HUES64 (cell line): Measurements from ENCODE around the gene RPL10A.

Experiments
- H3K27ac ChIP-seq: 2 replicates; pipeline ENCODE4 v1.7.0; 2013; ENCODE audit warnings: low read depth, low read length, inconsistent platforms
- H3K27me3 ChIP-seq: 2 replicates; pipeline ENCODE4 v1.6.1; 2013; ENCODE audit warnings: mild to moderate bottlenecking, low read length; ENCODE audit not compliant: insufficient read depth
- H3K36me3 ChIP-seq: 2 replicates; pipeline ENCODE4 v1.6.1; 2013; ENCODE audit warnings: mild to moderate bottlenecking, low read length; ENCODE audit not compliant: insufficient read depth
- H3K4me1 ChIP-seq: 2 replicates; pipeline ENCODE4 v1.6.1; 2013; ENCODE audit warnings: mild to moderate bottlenecking, low read length, moderate library complexity; ENCODE audit not compliant: insufficient read depth
- H3K4me3 ChIP-seq: 2 replicates; pipeline ENCODE4 v1.5.1; 2013; ENCODE audit warnings: mild to moderate bottlenecking, low read length, moderate library complexity
- H3K9ac ChIP-seq: 2 replicates; pipeline ENCODE4 v1.6.1; 2013; ENCODE audit warnings: mild to moderate bottlenecking, low read depth, low read length
- H3K9me3 ChIP-seq: 2 replicates; pipeline ENCODE4 v1.6.1; 2013; ENCODE audit warnings: low read depth, low read length; ENCODE audit not compliant: insufficient read depth
- WGBS: fragments of 150-250, 120-280 bp; methylation state at CpG from one replicate; pipeline ENCODE4 v1.1.7; 2013; ENCODE audit warnings: missing lambda C conversion rate; 5-methylcytosine and 5-hydroxymethylcytosine counted together

The RPL10A gene

DNA sequence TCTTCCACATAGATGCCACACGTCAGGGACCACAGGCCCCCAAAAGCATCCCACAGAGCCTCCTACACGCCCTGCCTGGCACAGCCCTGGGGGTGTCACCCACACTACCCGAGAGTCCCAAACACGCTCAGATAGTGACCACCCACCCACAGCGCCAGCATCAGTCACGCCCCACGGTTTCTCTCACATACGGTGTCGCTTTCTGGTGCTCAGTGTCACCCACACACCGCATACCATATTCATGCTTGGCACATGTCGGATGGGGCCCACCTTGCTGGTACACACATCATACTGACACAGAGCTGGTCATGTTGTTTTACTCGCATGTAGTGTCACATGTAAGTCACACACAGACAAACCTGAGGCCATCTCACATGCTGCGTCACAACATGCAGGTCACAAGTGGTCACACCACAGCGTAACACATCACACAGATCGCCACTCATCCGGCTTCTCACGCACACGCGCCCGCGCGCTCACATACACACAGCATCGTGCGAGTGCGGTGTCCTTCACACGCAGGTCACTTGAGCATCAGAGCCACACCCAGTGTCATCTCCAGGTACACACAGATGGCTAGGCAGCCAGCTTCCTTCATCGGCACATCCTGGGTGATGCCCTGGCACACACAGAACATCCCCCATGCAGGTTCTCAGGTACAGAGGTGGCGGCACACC is 25.2 kb downstream of the RPL10A start:
- H3K9ac ChIP-seq: no peak overlapping the region
- H3K4me3 ChIP-seq: no peak overlapping the region
- H3K4me1 ChIP-seq: peaks cover 55% of the 10 kb centered on the region
- WGBS: 89% methylated on average over 28 of the region's 28 CpGs
- H3K9me3 ChIP-seq: no peaks in the 10 kb centered on the region
- H3K27ac ChIP-seq: no peak overlapping the region
- peaks cover 3% of the 10 kb centered on the region; the same call in 1 of the 2 replicates for H3K27me3 ChIP-seq
- H3K36me3 ChIP-seq: no peaks in the 10 kb centered on the region

DNA sequence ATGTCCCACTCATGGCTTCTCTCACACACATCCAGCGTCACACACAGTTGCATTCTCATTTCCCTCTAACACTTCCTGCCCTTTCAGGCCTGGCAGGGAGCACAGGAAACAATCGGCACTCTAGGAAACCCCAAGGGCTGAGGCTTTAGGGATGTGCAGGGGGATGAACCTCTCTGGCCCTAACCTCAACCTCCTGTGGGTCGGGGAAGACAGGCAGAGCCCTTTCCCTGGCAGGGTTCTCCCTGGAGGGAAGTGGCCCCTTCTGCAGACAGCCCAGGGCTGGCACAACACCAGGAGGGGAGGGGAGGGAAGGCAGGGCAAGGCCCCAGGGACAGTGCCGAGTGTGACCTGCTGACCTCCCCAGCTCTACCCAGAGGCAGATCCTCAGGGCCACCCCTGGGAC is 26.0 kb downstream of the RPL10A start:
- Histone ChIP-seq H3K36me3 (no peaks in the 10 kb centered on the region), H3K9ac (no peak overlapping the region), H3K4me3 (no peak overlapping the region), H3K4me1 (peaks cover 61% of the 10 kb centered on the region), H3K27me3 (peaks cover 8% of the 10 kb centered on the region), H3K9me3 (no peaks in the 10 kb centered on the region), H3K27ac (no peak overlapping the region)
- WGBS: 36% methylated on average over 4 of the region's 4 CpGs

DNA sequence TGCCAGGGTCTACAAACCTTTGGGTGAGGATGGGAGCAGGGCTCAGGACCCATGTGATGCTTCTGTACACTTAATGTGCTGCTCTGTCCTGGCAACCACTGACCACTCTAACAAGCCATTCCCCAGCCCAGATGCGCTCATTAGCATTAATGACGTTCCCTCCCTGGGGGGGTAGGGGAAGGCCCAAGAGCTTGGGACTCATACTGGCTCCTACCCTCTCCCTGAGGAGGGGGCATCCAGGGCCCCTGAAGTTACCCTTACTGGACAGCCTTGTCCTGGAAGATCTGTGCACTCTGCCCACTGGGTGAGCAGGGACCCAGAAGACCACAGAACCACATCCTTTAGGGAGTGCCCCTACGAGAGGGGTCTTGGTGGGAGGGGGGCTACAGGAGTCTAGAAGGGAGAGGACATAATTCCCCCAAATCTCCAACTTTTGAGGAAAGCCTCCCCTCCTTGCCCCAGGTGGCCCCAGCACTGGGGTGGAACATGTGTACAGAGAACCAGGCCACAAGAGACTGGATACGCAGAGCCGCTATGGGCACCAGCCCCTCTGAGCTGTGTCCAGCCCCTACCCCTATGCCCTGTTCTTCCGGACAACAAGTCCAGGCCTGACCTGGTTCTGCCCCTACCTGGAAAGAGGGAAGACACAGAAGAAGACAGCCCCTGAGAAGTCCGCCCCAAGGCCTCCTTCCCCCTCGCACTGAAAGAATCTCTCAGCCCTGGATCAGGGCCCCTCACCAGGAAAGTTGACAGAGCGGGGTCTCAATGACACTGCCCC is 27.2 kb downstream of the RPL10A start:
- peaks cover 55% of the 10 kb centered on the region for H3K4me1 ChIP-seq
- H3K27me3 ChIP-seq: peaks cover 8% of the 10 kb centered on the region
- H3K9ac ChIP-seq: no peak overlapping the region
- H3K36me3 ChIP-seq: no peaks in the 10 kb centered on the region
- H3K4me3 ChIP-seq: peak overlapping the region; percentile 70
- 46% methylated on average over 8 of the region's 9 CpGs for WGBS
- H3K27ac ChIP-seq: no peak overlapping the region
- no peaks in the 10 kb centered on the region for H3K9me3 ChIP-seq

DNA sequence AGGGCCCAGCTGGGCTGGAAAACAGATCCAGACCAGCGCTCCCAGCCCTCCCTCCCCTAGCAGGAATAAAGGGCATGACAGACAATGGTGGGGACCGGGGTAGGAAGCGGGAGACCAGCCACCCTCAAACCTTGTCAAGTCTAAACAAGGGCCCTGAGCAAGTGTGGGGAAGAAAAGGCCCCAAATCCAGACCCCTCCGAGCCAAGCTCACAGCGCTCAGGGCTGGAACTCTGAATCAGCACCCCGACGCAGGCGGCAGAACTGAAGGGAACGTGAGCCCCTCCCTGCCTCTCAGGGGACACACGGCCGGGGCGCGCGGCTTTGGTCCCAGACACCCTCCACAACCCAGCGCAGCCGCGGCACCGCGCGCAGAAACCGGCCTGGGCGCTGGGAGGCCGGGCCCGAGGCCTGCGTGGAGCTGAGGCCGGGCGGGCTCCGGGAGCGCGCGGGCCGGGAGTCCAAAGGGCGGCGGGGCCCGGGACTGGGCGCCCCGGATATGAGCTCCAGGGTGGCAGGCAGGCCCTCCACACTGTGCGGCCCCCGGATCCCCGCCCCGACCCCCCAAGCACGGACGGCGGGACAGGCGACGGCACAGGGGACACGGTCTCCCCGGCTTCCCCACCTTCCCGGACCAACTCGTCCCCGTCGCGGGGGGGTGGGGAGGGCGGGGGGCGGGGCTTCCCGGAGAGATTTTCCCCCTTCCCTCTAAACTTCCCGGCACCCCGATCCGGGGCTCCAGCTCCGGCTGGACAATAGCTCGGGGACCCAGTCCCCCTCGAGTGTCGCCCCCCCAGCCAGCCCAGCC is 28.0 kb downstream of the RPL10A start:
- H3K27ac ChIP-seq: peak overlapping the region; percentile 76; the same call in 1 of the 2 replicates
- peaks cover 8% of the 10 kb centered on the region for H3K27me3 ChIP-seq
- H3K9ac ChIP-seq: peak overlapping the region; percentile 64

DNA sequence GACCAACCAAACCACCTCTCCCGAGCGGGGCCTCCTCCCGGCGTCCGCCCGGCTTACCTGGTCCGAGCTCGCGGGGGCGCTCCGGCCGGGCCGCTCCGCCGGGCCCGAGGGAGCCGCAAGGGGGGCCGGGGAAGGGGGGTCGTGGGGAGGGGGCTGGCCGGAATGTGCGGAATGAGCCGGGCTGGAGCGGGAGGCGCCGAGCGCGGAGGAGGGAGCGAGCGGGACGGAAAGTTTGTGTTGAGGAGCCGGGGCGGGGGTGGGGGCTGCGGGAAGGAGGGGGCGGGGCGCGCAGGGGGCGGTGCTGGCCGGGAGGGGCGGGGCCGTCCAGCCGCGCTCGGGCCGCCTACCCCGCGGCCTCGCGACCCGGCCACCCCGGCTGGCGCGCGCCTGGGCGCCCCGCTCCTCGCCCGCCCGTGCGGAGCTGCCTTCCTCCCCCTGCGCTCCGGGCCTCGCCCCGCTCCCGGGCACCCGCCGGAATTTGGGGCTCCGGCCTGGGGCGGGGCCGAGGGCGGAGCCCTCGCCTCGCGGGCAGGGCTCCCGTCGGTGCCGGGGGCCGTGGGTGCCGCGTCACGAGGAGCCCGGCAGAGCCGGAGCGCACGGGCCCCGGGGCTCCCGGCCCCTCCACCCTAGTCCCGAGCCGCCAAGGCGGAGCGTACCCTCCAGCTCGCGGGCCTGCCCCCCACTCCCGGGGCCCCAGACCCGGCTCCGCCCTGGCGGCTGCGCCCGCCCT is 28.8 kb downstream of the RPL10A start, which contains the start of gene TEAD3:
TSS of gene TEAD3 (minus strand) at position 239 of the 730 bp plus-strand sequence.
- Histone ChIP-seq H3K4me3 (peak within 1 kb of the TSS; percentile 74), H3K9me3 (no peaks in the 10 kb centered on the region), H3K36me3 (no peaks in the 10 kb centered on the region), H3K9ac (peak within 1 kb of the TSS; percentile 91), H3K27me3 (peaks cover 8% of the 10 kb centered on the region), H3K27ac (peak within 1 kb of the TSS; percentile 83), H3K4me1 (peaks cover 45% of the 10 kb centered on the region)
- under 1% methylated on average over 77 of the region's 98 CpGs for WGBS

More for the DNA sequence above, 28.0 kb downstream of the RPL10A start:
- peaks cover 52% of the 10 kb centered on the region for H3K4me1 ChIP-seq
- peak overlapping the region; percentile 70 for H3K4me3 ChIP-seq
- H3K9me3 ChIP-seq: no peaks in the 10 kb centered on the region
- H3K36me3 ChIP-seq: no peaks in the 10 kb centered on the region
- WGBS: 2% methylated on average over 56 of the region's 63 CpGs

DNA sequence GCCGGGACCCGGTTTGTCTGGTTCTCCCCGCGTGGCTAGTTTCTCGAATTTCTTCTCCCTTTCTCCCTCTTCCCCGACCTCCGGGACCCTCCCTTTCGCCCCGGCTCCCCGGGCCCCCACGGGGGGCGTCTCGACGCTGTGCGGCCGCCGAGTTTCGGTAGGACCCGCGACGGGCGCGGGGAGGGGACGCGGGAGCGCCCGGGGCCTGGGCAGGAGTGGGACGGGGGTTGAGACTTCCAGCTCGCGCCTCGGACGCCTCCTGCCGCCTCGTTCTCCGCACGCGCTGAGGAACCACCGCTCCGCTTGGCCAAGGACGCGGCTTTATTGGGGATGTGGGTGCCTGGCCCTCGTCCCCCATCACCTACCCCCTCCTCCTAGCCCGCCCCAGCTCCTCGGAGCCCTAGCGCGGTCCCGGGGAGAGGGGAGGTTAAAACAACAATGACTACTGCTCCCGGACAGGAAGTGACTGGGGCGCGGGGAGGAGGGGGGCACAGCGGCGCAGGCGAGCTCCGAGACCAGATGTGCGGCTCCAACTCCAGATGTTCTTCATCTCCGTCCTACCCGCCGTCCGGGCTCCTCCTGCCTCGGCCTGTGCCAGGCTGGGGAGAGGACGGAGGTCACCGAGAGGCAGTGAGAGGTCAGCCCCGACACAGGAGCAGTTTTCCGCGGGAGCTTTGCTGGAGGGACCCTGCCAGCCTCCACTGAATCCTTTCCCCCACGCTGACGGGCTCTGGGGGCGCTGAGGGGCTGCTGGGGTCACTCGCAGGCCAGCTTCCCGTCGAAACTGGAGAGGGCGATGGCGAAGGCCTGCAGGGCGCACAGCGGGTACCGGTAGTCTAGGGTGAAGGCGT is 29.6 kb downstream of the RPL10A start:
- H3K4me1 ChIP-seq: peaks cover 37% of the 10 kb centered on the region
- H3K9ac ChIP-seq: peak overlapping the region; percentile 91
- peaks cover 8% of the 10 kb centered on the region for H3K27me3 ChIP-seq
- no peaks in the 10 kb centered on the region for H3K9me3 ChIP-seq
- H3K27ac ChIP-seq: peak overlapping the region; percentile 83
- peak overlapping the region; percentile 74 for H3K4me3 ChIP-seq
- no peaks in the 10 kb centered on the region for H3K36me3 ChIP-seq
- 3% methylated on average over 76 of the region's 77 CpGs for WGBS

DNA sequence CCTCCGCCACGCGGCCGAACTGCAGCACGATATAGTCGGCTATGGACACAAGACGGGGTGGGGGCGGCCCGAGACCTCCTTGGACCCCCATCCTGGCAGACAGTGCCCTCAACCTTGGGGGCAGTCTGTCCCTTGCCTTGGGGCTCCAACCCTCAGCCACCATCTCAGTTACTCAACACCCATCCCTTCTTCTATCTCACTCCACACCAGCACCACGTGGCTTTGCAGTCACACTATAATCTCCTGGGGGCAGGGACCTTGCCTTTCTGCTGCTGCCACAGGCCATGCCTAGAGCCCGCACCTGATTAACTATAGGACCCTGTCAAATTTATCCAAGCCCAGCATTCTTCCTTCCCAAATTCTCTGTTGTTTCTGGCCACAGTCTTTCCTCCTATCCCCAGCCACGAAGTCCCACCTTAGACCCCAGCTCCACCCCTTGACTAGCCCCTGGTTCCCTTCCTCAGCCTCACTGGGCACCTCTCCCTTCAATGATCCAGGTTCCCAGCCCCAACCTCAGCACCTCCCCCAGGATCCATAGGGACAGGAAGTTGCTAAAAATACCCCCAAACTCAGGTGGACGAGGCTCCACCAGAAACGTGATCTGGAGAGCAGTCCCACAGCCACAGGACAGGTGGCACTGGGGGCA is 30.3 kb downstream of the RPL10A start:
- H3K36me3 ChIP-seq: no peaks in the 10 kb centered on the region
- H3K9ac ChIP-seq: peak overlapping the region; percentile 91
- H3K9me3 ChIP-seq: no peaks in the 10 kb centered on the region
- peaks cover 32% of the 10 kb centered on the region for H3K4me1 ChIP-seq
- peak overlapping the region; percentile 74 for H3K4me3 ChIP-seq
- H3K27me3 ChIP-seq: peaks cover 8% of the 10 kb centered on the region
- H3K27ac ChIP-seq: no peak overlapping the region
- WGBS: 31% methylated on average over 14 of the region's 14 CpGs

DNA sequence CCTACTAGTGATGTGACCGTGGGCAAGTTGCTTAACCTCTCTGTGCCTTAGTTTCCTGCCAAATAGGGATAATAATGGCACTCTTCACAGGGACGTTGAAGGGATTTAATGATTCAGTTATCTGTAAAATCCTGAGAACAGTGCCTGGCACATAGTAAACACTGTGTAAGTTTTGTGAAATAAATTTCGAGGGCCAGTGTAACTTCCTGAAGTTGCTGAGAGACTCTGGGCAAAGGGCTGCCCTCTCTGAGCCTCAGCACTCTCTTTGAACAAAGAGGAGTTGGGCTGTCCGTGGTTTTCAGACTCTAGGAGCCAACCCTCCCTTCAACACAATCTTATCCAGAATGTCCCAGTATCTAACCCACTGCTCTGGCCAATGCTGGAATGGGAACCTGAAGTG is 31.2 kb downstream of the RPL10A start:
- Histone ChIP-seq H3K36me3 (no peaks in the 10 kb centered on the region), H3K4me3 (no peak overlapping the region), H3K9ac (no peak overlapping the region), H3K9me3 (no peaks in the 10 kb centered on the region), H3K4me1 (peaks cover 24% of the 10 kb centered on the region), H3K27me3 (peaks cover 8% of the 10 kb centered on the region), H3K27ac (no peak overlapping the region)
- WGBS: 87% methylated on average over 4 of the region's 4 CpGs

DNA sequence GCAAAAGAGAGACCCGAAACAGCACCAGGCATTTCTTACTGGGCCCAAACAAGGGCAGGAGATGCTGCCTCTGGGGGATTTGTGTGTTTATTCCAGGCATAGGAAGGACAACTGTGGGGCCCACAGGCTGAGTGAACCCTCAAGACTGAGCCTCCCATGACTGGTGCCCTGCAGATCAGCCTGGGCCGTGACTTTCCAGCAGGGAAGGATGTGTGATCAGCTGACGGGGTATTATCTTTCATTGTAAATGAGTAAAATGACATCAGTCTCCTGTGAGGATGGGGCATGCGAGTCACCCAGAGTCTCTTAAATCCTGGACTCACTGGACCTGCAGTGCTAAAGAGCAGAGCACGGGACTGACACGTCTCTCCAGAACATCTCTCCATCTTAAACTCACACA is 32.6 kb downstream of the RPL10A start:
- Histone ChIP-seq H3K4me1 (peaks cover 18% of the 10 kb centered on the region), H3K36me3 (no peaks in the 10 kb centered on the region), H3K9me3 (no peaks in the 10 kb centered on the region), H3K27me3 (peaks cover 8% of the 10 kb centered on the region), H3K4me3 (no peak overlapping the region), H3K9ac (no peak overlapping the region), H3K27ac (no peak overlapping the region)
- 68% methylated on average over 6 of the region's 6 CpGs for WGBS
